ENCODE results near the gene CELSR1.

Gene CELSR1

GRCh38 chr22:46360097-46360496 lies 177.3 kb downstream of the CELSR1 start:
- no peak for DNase-seq

GRCh38 chr22:46359362-46359761 lies 178.1 kb downstream of the CELSR1 start:
- DNase-seq: no peak

DNA sequence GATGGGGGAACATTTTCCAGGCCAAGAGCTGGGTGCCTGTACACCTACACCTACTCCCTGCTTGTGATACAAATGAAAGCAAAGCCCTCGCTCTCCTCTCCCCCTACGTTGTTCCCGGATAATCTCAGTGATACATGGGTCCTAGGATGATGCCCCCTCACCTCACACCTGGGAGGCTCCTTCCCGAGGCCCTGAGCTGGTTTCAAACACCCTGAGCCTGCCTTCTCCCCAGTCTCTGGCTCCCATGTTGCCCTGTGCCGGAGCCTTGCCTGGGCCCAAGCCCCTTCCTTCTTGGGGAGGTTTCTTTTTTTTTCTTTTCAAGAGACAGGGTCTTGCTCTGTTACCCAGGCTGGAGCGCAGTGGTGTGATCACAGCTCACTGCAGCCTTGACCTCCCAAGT lies 178.7 kb downstream of the CELSR1 start:
- DNase-seq: no peak

DNA sequence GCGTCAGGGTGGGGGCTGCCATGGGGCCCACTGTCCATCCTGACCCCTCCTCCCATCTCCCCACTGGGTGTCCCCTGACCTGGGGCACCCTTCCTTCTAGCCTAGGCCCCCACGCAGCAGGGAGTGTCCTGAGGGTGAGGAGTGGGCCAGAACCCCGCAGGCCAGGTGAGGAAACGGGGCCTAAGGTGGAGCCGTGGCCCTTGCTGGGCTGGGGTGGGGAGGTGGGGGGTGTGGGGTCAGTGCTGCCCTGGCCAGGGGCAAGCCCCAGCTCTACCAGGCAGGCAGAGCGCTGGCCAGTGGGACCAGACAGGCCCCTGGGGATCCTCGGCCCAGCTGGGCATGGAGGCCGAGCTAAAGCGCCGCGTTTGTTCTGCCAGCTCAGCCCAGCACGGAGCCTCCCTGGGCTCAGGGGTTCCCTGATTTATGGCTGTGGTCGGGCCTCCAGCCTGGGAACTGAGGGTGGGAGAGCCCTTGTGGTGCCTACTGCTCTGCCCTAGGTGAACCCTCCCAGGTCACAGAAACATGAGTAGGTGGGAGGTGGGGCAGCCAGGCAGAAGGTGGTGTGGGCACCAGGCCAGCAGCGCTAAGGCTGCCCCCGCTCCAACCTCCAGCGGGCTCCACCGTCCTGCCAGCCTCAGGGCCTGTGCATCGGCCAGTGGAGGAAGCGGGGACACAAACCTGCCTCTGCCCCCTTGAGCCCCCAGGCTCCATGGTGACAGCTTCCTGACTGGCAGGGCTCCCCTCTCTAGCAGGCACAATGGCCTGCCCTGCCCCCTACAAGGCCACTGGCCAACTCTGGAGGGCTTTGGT lies 179.5 kb downstream of the CELSR1 start:
- no peak for DNase-seq

- DNase-seq: no peak
These were observed 180.6 kb downstream of the CELSR1 start for GRCh38 chr22:46356496-46357480.

GRCh38 chr22:46355996-46356471 lies 181.4 kb downstream of the CELSR1 start:
- no peak for DNase-seq

- peak; percentile 30 for DNase-seq
These were observed 181.9 kb downstream of the CELSR1 start for GRCh38 chr22:46355369-46355995.

DNA sequence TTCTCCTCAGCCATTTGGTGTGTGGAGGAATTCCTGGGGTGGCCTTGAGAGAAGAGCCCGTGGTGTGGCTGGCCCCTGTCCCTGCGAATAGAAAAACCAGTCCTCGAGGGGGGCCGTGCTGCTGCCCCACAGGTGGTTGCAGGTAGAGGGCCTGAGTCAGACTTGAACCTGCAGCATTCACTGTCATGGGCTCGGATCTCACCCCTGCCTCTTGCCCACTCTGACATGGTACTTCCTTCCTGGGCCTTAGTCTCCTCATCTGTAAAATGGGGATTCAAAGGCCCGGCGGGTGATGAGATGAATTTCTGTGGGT lies 182.5 kb downstream of the CELSR1 start:
- DNase-seq: no peak

- DNase-seq: no peak
These were observed 183.0 kb downstream of the CELSR1 start for GRCh38 chr22:46354176-46354992.

- no peak for DNase-seq
These were observed 183.8 kb downstream of the CELSR1 start for GRCh38 chr22:46353483-46354105.

- DNase-seq: peak; percentile 78
These were observed 184.6 kb downstream of the CELSR1 start for GRCh38 chr22:46352691-46353386.

GRCh38 chr22:46352276-46352675 lies 185.1 kb downstream of the CELSR1 start:
- DNase-seq: no peak

- no peak for DNase-seq
These were observed 185.7 kb downstream of the CELSR1 start for GRCh38 chr22:46351767-46352166.

GRCh38 chr22:46351131-46351735 lies 186.2 kb downstream of the CELSR1 start:
- no peak for DNase-seq

DNA sequence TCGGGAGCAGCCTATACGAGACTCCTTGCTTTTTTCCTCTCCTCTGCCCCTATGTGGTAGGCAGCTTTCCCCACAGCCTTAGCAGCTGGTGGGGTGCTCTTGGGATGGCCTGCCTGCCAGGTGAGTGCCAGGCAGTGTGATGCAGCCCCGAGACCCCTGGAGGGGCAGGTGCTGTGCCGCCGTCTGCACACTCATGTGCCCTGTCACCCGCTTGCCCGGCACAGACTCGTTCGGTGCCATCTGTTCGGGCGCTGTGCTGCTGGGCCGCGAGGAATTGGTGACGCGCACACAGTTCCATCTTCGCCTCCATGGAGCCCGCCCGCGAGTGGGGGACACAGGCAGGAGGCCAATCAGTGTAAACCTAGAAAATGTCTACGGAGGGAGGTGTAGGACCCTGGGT lies 186.8 kb downstream of the CELSR1 start:
- no peak for DNase-seq

DNA sequence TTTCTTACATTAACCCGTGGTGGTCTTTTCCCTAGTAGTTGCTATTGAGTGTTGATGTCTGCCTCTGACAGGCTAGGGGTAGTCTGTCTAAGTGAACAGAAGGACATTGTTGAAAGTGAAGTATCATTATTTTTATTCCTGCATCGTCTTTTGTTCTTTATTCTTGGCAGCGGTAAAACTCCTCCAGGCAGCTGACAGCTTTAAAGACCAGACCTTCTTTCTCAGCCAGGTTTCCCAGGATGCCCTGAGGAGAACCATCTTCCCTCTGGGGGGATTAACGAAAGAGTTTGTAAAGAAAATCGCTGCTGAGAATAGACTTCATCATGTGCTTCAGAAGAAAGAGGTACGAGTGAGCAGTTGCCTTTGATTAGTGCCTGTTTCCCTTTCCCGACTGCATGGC lies 187.3 kb downstream of the CELSR1 start:
- no peak for DNase-seq

DNA sequence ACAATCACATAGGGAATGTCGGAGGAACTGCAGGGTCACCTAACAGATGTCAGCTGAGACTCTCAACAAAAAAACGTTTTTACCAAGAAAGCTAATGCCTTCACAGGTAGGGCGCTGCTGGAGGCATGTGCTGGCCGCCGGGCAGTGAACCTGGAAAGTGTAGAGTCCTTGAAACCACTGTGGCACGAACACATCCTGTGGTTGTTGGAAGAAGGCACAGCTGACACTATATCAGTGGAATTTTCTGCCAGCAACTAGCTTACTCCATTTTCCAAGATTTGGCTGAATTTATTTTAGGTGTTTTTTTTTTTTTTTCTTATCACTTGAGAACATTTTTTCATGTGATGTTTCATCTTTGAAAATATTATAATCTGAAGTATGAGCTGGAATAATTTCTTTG lies 187.7 kb downstream of the CELSR1 start:
- DNase-seq: no peak

DNA sequence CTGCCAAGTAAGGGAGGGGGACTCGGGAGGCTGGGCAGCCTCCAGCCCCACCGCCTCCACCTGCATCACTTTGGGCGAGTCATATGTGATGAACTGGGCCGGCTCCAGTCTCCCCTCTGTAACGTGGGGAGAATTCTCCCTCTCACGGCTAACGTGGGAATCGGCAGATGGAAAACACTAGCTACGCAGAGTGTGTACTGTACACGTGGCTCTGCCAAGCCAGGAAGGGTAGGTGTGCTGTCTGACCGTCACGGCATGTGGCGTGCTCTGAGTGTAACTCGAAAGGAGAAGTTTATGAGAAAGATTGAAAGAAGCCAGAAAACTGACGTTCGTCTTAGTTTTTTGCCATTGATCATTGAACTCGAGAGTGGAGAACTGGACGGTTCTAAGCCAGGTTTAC lies 188.2 kb downstream of the CELSR1 start:
- DNase-seq: no peak

DNA sequence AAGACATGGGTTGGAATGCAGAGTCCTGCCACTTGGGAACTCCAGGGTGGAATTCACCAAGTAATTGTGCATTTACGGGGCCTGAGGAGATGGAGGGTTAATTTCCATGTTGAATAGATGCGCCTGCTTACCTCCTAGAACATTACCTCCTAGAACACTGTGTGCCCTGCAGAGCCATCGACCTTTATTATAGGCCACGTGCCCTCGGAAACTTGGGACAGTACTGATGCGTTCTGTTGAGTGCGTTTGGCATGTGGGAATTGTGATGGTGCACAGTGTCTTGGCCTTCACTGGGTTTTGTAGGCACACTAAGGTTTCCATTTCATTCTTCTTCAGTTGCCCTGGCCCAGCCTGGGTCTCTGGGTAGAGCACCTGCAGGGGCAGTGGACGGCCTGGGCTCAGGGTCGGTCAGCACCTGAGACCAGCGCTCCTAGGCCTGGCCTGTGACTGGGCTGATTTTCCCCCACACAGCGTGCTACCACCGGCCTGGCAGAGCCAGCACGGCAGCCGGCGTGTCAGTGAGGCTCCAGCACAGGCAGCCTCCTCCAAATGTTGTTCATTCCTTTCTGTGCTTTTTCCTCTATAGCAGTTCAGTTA lies 189.2 kb downstream of the CELSR1 start:
- no peak for DNase-seq

GRCh38 chr22:46347646-46348045 lies 189.8 kb downstream of the CELSR1 start:
- DNase-seq: no peak

Data from NCI-H345 (cell line).